MCF 10A (cell line): ENCODE results near the gene LRP1B. TPM values are rescaled to one million over a fixed set of nuclear protein-coding genes. Genes with fewer than 3 reads are reported as not detected.

Source experiments
- BruUV-seq: library from RNA; stranded (reverse); fragments of 400-500 nt; replicated peaks from 2 replicates; lab custom pipeline; 2021; lab: Mats Ljungman, UMichigan
- CTCF ChIA-PET: fragments of 300-600 bp; sonication (Branson Sonifier 250); formaldehyde crosslinking; extraction: SDS; loops from one replicate; lab custom pipeline; 2021; ENCODE audit warnings: antibody characterized with exemption, inconsistent platforms; lab: Yijun Ruan, JAX
- POLR2A ChIA-PET: fragments of 300-600, 350-650 bp; sonication (Branson Sonifier 250); formaldehyde crosslinking; extraction: SDS; loops from one replicate; lab custom pipeline; 2020; ENCODE audit warnings: antibody characterized with exemption, inconsistent platforms; lab: Yijun Ruan, JAX
- DNase-seq: peaks from one replicate; pipeline ENCODE4 v3.0.0-alpha.2; 2018; ENCODE audit not compliant: unreplicated experiment
- H3K27ac Mint-ChIP-seq: one replicate; pipeline ENCODE4 v1.8.0; 2022; ENCODE audit warnings: mild to moderate bottlenecking, low read depth, mixed read lengths; ENCODE audit not compliant: unreplicated experiment
- H3K27me3 Mint-ChIP-seq: one replicate; pipeline ENCODE4 v1.8.0; 2022; ENCODE audit warnings: mixed read lengths; ENCODE audit not compliant: insufficient read depth, unreplicated experiment
- H3K36me3 Mint-ChIP-seq: one replicate; pipeline ENCODE4 v1.8.0; 2022; ENCODE audit warnings: mild to moderate bottlenecking, moderate library complexity, mixed read lengths; ENCODE audit not compliant: insufficient read depth, unreplicated experiment
- H3K4me1 Mint-ChIP-seq: one replicate; pipeline ENCODE4 v1.8.0; 2022; ENCODE audit warnings: mixed read lengths; ENCODE audit not compliant: insufficient read depth, unreplicated experiment
- H3K4me3 Mint-ChIP-seq: one replicate; pipeline ENCODE4 v1.8.0; 2022; ENCODE audit warnings: mild to moderate bottlenecking, moderate library complexity, mixed read lengths; ENCODE audit not compliant: unreplicated experiment
- H3K9me3 Mint-ChIP-seq: one replicate; pipeline ENCODE4 v1.8.0; 2022; ENCODE audit warnings: mixed read lengths; ENCODE audit not compliant: unreplicated experiment
- CTCF ChIP-seq: fragments of 200-600 bp; IDR thresholded peaks from one replicate; pipeline ENCODE4 v1.8.0; 2022; ENCODE audit warnings: antibody characterized with exemption, mild to moderate bottlenecking; ENCODE audit not compliant: unreplicated experiment
- intact Hi-C: fragments of 100-400 bp; cut with micrococcal nuclease; formaldehyde crosslinking; loops from 2 replicates; pipeline ENCODE4 v1.14.1; 2022
- total RNA-seq: library from RNA; stranded (reverse); gene quantifications from 2 replicates; pipeline ENCODE4 v1.2.3, GENCODE V29; 2022

LRP1B gene
- total RNA-seq, 1 experiment from 2014 or later: not detected

- Mint-ChIP-seq H3K36me3 (no peaks in the 10 kb centered on the region), H3K9me3 (no peaks in the 10 kb centered on the region), H3K4me1 (no peaks in the 10 kb centered on the region), H3K27me3 (peaks cover 12% of the 10 kb centered on the region), H3K27ac (no peak overlapping the region), H3K4me3 (no peak overlapping the region)
- TF ChIP-seq CTCF: no peak
- intact Hi-C loops: no loop called here
- CTCF ChIA-PET: interaction anchor here (0.7 kb wide), 1 partner anchor 1856 kb away, joined by 3 read pairs; no protein-coding TSS in a partner anchor
- POLR2A ChIA-PET: no interaction called here
- no peak for DNase-seq
- BruUV-seq: no TSS peak
Observed at GRCh38 chr2:141201016-141201565, 929.7 kb downstream of the LRP1B start.

GRCh38 chr2:141200191-141200590, 930.6 kb downstream of the LRP1B start:
- no peaks in the 10 kb centered on the region for H3K4me1 Mint-ChIP-seq
- no peaks in the 10 kb centered on the region for H3K36me3 Mint-ChIP-seq
- POLR2A ChIA-PET: no interaction called here
- H3K27ac Mint-ChIP-seq: no peak overlapping the region
- DNase-seq: no peak
- H3K4me3 Mint-ChIP-seq: no peak overlapping the region
- no TSS peak for BruUV-seq
- CTCF ChIA-PET: no interaction called here
- intact Hi-C loops: no loop called here
- H3K27me3 Mint-ChIP-seq: peaks cover 12% of the 10 kb centered on the region
- TF ChIP-seq CTCF: no peak
- H3K9me3 Mint-ChIP-seq: no peaks in the 10 kb centered on the region

- no peak overlapping the region for H3K4me3 Mint-ChIP-seq
- peaks cover 12% of the 10 kb centered on the region for H3K27me3 Mint-ChIP-seq
- DNase-seq: no peak
- TF ChIP-seq CTCF: no peak
- no peaks in the 10 kb centered on the region for H3K9me3 Mint-ChIP-seq
- intact Hi-C loops: no loop called here
- ChIA-PET CTCF (interaction anchor here (0.7 to 1.1 kb wide), 2 partner anchors 42 to 140 kb away, joined by 3 read pairs; no protein-coding TSS in a partner anchor), POLR2A (no interaction called here)
- no peaks in the 10 kb centered on the region for H3K36me3 Mint-ChIP-seq
- no peak overlapping the region for H3K27ac Mint-ChIP-seq
- no peaks in the 10 kb centered on the region for H3K4me1 Mint-ChIP-seq
- BruUV-seq: no TSS peak
Observed at GRCh38 chr2:141199711-141200110, 931.1 kb downstream of the LRP1B start.

GRCh38 chr2:141195087-141195486, 935.7 kb downstream of the LRP1B start:
- no peaks in the 10 kb centered on the region for H3K9me3 Mint-ChIP-seq

More at GRCh38 chr2:141195087-141195486, 935.7 kb downstream of the LRP1B start:
- H3K27ac Mint-ChIP-seq: no peak overlapping the region
- H3K27me3 Mint-ChIP-seq: no peaks in the 10 kb centered on the region
- no TSS peak for BruUV-seq
- intact Hi-C loops: no loop called here
- ChIA-PET CTCF (no interaction called here), POLR2A (no interaction called here)
- no peaks in the 10 kb centered on the region for H3K4me1 Mint-ChIP-seq
- TF ChIP-seq CTCF: no peak
- no peaks in the 10 kb centered on the region for H3K36me3 Mint-ChIP-seq
- no peak for DNase-seq
- H3K4me3 Mint-ChIP-seq: no peak overlapping the region
